Measurements from ENCODE around the gene CLIC4.

CLIC4 gene

DNA sequence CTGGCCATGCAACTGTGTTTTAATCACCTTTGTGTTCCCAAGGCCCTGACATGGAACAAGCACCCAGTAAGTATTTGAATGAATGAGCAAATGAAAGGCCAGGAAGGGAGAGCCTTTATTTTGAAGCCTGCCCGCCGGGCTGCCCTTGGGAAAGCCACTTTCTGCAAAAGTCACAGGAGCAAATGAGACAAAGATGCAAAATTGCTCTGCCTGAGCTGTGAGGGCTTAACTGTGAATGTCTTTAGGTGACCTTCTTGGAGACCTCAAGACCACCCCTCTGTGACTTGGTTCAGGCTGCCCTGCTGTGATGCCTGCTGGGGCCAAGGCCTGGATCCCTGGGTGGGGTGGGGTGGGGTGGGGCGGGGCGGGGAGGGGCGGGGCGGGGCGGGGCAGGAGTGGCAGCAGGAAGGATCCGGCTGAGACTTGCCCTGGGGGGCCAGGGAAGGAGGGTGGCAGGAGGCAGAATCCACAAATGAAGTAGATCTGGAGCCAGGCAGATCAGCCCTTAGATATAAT lies 130.8 kb downstream of the CLIC4 start:
- TF ChIP-seq, protein P1, sequence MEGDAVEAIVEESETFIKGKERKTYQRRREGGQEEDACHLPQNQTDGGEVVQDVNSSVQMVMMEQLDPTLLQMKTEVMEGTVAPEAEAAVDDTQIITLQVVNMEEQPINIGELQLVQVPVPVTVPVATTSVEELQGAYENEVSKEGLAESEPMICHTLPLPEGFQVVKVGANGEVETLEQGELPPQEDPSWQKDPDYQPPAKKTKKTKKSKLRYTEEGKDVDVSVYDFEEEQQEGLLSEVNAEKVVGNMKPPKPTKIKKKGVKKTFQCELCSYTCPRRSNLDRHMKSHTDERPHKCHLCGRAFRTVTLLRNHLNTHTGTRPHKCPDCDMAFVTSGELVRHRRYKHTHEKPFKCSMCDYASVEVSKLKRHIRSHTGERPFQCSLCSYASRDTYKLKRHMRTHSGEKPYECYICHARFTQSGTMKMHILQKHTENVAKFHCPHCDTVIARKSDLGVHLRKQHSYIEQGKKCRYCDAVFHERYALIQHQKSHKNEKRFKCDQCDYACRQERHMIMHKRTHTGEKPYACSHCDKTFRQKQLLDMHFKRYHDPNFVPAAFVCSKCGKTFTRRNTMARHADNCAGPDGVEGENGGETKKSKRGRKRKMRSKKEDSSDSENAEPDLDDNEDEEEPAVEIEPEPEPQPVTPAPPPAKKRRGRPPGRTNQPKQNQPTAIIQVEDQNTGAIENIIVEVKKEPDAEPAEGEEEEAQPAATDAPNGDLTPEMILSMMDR (IDR thresholded peaks at IDR 0.05; ENCODE audit: insufficient read depth, missing control alignments): no peak
- no peak for DNase-seq (ENCODE audit: insufficient read length, low spot score)
- FAIRE-seq: no peak

DNA sequence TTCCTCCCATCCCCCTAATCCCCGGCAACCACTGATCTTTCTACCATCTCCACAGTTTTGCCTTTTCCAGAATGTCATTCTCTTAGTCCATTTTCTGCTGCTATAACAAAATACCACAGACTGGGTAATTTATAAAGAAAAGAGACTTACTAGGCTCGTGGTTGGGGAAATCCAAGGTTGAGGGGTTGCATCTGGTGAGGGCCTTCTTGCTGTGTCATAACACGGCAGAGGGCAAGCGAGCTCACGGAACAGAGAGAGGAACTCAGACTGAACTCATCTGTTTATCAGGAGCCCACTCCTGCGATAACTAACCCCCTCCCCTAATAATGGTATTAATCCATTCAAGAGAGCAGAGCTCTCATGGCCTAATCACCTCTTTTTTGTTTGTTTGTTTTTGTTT lies 132.8 kb downstream of the CLIC4 start:
- FAIRE-seq: no peak
- TF ChIP-seq, protein P1 (IDR thresholded peaks at IDR 0.05; ENCODE audit: insufficient read depth, missing control alignments): no peak
- DNase-seq (ENCODE audit: insufficient read length, low spot score): no peak

DNA sequence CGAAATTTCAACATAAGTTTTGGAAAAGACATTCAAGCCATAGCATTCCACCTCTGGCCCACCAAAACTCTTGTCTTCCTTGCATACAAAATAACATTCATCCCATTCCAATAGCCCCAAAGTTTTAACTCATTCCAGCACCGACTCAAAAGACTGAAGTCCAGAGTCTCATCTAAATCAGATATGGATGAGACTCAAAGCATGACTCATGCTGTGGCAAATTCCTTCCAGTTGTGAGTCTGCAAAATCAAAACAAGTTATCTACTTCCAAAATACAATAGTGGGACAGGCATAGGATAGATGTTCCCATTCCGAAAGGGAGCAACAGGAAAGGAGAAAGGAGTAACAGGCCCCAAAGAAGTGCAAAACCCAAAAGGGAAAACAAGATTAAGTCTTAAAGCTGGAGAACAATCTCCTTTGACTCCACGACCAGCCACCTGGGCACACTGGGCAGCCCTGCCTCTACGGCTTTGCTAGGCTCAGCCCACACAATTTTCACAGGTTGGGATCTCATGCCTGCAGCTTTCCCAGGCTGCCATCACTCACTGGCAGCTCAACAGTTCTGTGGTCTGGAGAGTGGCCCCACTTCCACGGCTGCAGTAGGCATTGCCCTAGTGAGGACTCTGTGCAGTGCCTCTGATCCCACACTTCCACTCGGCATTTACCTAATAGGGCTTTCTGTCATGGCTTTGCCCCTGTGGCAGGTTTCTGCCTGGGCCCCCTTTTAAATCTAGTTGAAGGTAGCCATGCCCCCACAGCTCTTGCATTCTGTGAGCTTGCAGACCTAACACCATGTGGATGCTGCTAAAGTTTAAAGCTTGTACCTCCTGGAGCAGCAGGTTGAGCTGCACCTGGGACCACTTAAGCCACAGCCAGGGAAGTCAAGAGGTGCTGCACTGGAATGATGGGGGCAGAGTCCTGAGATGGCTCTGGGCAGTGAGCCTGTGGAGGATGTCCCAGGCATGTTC lies 133.8 kb downstream of the CLIC4 start:
- TF ChIP-seq, protein P1 (IDR thresholded peaks at IDR 0.05; ENCODE audit: insufficient read depth, missing control alignments): no peak
- FAIRE-seq (no peak), DNase-seq (ENCODE audit: insufficient read length, low spot score) (no peak)

DNA sequence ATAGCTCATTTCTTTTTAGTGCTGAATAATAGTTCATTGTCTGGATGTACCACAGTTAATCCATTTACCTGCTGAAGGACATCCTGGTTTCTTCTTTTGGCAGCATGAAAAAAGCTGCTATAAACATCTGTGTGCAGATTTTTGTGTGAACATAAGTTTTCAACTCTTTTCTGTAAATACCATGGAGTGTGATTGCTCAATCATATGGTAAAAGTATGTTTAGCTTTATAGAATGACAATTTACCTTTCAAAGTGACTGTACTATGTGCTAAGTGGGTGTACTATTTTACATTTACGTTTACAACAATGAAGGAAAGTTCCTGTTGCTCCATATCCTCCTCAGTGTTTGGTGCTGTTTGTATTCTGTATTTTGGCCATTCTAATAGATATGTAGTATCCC lies 135.8 kb downstream of the CLIC4 start:
- TF ChIP-seq, protein P1 (IDR thresholded peaks at IDR 0.05; ENCODE audit: insufficient read depth, missing control alignments): no peak
- DNase-seq (ENCODE audit: insufficient read length, low spot score) (no peak), FAIRE-seq (no peak)

DNA sequence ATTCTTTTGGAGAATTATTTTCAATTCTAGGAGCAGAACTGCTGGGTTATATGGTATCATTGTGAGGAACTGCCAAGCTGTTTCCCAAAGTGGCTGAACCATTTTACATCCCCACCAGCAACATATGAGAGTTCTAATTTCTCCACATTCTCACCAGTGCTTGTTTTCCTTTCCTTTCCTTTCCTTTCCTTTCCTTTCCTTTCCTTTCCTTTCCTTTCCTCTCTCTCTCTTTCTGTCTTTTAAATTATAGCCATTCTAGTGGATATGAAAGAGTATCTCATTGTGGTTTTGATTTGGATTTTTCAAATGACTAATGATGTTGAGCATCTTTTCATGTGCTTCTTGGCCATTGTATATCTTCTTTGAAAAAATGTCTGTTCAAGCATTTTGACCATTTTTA lies 139.5 kb downstream of the CLIC4 start:
- no peak for DNase-seq (ENCODE audit: insufficient read length, low spot score)
- no peak for FAIRE-seq
- TF ChIP-seq, protein P1 (IDR thresholded peaks at IDR 0.05; ENCODE audit: insufficient read depth, missing control alignments): no peak

DNA sequence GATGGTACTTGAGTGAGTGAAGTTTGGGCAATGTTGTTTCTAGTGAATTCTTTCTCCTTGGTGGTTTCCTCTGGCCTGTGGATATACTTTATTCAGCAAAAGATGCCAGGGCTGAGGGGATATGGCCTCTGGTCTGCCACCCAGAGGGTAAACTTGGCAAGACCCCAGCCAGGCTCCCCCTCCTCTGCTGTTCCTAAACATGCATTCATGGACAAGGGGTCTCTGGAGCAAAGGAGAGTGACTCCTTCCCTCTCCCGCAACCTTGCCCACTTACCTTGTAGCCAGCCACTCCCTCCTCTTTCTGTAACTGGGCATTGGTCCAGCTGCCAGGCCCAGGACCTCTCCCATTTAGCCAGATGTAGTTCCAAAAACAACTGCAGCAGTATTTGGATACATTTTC lies 141.0 kb downstream of the CLIC4 start:
- DNase-seq (ENCODE audit: insufficient read length, low spot score): no peak
- no peak for FAIRE-seq
- TF ChIP-seq, protein P1 (IDR thresholded peaks at IDR 0.05; ENCODE audit: insufficient read depth, missing control alignments): no peak
